ENCODE data around the gene SLX4IP. TPM values are rescaled to one million over a fixed set of nuclear protein-coding genes. Genes with fewer than 3 reads are reported as not detected.

SLX4IP gene
- total and polyA plus RNA-seq, 2 donors (not counting 3 experiments of a cell fraction or from before 2014, with no cell fraction given) = 1.9 to 4.5 TPM

DNA sequence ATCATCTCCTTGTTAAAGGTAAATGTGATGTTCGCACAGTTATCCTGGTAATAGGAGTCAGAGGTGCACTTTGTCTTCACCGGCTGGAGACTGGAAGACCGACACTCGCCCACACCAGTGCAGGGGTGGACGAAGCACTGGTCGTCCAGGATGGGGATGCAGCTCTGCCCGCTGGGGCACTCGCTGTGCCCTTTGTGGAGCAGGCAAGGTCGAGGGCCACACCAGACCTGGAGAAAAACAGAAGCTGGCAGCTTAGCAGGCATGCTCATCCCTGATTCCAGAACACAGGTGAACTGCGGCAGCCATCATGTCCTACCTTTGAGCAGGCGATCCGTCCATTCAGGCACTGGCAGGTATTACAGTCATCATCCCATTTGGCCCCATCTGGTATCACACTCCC, 206.4 kb downstream of the SLX4IP start:
- no peaks in the 10 kb centered on the region for H3K9me3 ChIP-seq (replicated peaks; ENCODE audit: control insufficient read depth, insufficient read depth, low read length)
- DNase-seq (ENCODE audit: low read depth, low spot score) = no peak

DNA sequence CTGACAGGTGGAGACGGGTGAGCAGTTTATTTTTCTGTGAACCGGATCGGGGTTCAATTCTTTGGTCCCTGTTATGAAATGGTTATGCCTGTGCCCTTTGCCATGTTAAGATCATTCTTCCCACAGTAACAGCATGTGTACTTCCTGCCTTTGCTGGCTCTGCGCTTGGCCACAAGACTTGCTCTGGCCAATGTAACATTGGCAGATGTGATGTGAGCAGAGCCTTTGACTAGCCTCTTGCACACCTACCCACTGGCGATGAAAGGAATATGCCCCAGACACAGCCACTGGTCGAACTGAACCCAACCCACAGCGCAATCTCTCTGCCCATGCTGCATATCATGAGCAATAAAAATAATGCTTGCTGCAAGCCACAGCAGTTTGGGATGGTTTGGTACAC, 206.8 kb downstream of the SLX4IP start:
- Histone ChIP-seq H4K20me1 (replicated peaks; ENCODE audit: control insufficient read depth, extremely low read depth, insufficient read depth, low read length) (no peaks in the 10 kb centered on the region), H3K36me3 (ENCODE audit: control insufficient read depth in 2 of 2, extremely low read depth in 1 of 2, insufficient read depth in 2 of 2, low read length in 2 of 2) (peaks cover 8 to 55% of the 10 kb centered on the region in 2 experiments), H3K27ac (ENCODE audit: insufficient read depth, low read depth, low read length) (no peak overlapping the region), H3K4me3 (replicated peaks in 1 of 3; ENCODE audit: insufficient read depth in 1 of 3, low read depth in 1 of 3, low read length in 3 of 3) (no peak overlapping the region), H3K9me1 (replicated peaks; ENCODE audit: control insufficient read depth, extremely low read depth, insufficient read depth, low read length) (no peaks in the 10 kb centered on the region), H3K9me3 (replicated peaks; ENCODE audit: control insufficient read depth, insufficient read depth, low read length) (no peaks in the 10 kb centered on the region), H2AFZ (ENCODE audit: low read depth, low read length) (no peak overlapping the region), H3K79me2 (ENCODE audit: control insufficient read depth, insufficient read depth, low read length) (no peaks in the 10 kb centered on the region), H3K4me1 (ENCODE audit: control insufficient read depth, extremely low read depth, insufficient read depth, low read length) (peaks cover 13% of the 10 kb centered on the region), H3K9ac (replicated peaks; ENCODE audit: extremely low read depth, insufficient read depth, low read length) (no peak overlapping the region), H3K27me3 (ENCODE audit: control insufficient read depth in 2 of 2, insufficient read depth in 2 of 2, low read length in 2 of 2) (no peaks in the 10 kb centered on the region), H3K4me2 (ENCODE audit: insufficient read depth, low read length) (no peak overlapping the region)
- BruUV-seq (replicated peaks) = no TSS peak
- FAIRE-seq = no peak
- no peak for DNase-seq (ENCODE audit: low read depth, low spot score)
- ChIA-PET CTCF (no interaction called here), POLR2A (no interaction called here)
- TF ChIP-seq POLR2AphosphoS5 (IDR thresholded peaks at IDR 0.05; ENCODE audit: insufficient read depth, low read depth, low read length) (no peak), POLR2A (IDR thresholded peaks at IDR 0.05; ENCODE audit: low read depth, low read length) (no peak), FOS (IDR thresholded peaks at IDR 0.05; ENCODE audit: borderline replicate concordance, insufficient read depth, low read length) (no peak), JUN (IDR thresholded peaks at IDR 0.05; ENCODE audit: borderline replicate concordance, insufficient read depth, insufficient read length, low read depth) (no peak), MYC (IDR thresholded peaks at IDR 0.05; ENCODE audit: low read depth, low read length) (no peak), EZH2 (IDR thresholded peaks at IDR 0.05; ENCODE audit: borderline replicate concordance, low read depth, low read length, severe bottlenecking) (no peak), GATA2 (IDR thresholded peaks at IDR 0.05; ENCODE audit: insufficient read depth, insufficient read length, low read depth, low read length) (no peak)
- TF ChIP-seq, protein P1, sequence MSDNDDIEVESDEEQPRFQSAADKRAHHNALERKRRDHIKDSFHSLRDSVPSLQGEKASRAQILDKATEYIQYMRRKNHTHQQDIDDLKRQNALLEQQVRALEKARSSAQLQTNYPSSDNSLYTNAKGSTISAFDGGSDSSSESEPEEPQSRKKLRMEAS (IDR thresholded peaks at IDR 0.05; ENCODE audit: insufficient read depth, insufficient read length) = no peak
- TF ChIP-seq, protein P2, sequence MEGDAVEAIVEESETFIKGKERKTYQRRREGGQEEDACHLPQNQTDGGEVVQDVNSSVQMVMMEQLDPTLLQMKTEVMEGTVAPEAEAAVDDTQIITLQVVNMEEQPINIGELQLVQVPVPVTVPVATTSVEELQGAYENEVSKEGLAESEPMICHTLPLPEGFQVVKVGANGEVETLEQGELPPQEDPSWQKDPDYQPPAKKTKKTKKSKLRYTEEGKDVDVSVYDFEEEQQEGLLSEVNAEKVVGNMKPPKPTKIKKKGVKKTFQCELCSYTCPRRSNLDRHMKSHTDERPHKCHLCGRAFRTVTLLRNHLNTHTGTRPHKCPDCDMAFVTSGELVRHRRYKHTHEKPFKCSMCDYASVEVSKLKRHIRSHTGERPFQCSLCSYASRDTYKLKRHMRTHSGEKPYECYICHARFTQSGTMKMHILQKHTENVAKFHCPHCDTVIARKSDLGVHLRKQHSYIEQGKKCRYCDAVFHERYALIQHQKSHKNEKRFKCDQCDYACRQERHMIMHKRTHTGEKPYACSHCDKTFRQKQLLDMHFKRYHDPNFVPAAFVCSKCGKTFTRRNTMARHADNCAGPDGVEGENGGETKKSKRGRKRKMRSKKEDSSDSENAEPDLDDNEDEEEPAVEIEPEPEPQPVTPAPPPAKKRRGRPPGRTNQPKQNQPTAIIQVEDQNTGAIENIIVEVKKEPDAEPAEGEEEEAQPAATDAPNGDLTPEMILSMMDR (IDR thresholded peaks at IDR 0.05; ENCODE audit: extremely low read depth in 1 of 2, insufficient read depth in 1 of 2, low read depth in 1 of 2, low read length in 2 of 2) = no peak
- intact Hi-C loops (cut with micrococcal nuclease) = no loop called here
- dilution Hi-C loops (cut with MboI; ENCODE audit: extremely low pct_ligation_motif_present, low sequenced_read_pairs) = no loop called here

More for the DNA sequence above, 206.4 kb downstream of the SLX4IP start:
- H3K4me3 ChIP-seq (replicated peaks in 1 of 3; ENCODE audit: insufficient read depth in 1 of 3, low read depth in 1 of 3, low read length in 3 of 3) = no peak overlapping the region
- POLR2A ChIA-PET = no interaction called here
- CTCF ChIA-PET = interaction anchor here (0.9 to 1.5 kb wide), 4 partner anchors 10 to 85 kb away, joined by 3 to 6 read pairs (median 4); no protein-coding TSS in a partner anchor
- no peaks in the 10 kb centered on the region for H3K79me2 ChIP-seq (ENCODE audit: control insufficient read depth, insufficient read depth, low read length)
- no peaks in the 10 kb centered on the region for H3K27me3 ChIP-seq (ENCODE audit: control insufficient read depth in 2 of 2, insufficient read depth in 2 of 2, low read length in 2 of 2)
- H3K9ac ChIP-seq (replicated peaks; ENCODE audit: extremely low read depth, insufficient read depth, low read length) = no peak overlapping the region
- no peak overlapping the region for H2AFZ ChIP-seq (ENCODE audit: low read depth, low read length)
- dilution Hi-C loops (cut with MboI; ENCODE audit: extremely low pct_ligation_motif_present, low sequenced_read_pairs) = no loop called here
- H3K9me1 ChIP-seq (replicated peaks; ENCODE audit: control insufficient read depth, extremely low read depth, insufficient read depth, low read length) = no peaks in the 10 kb centered on the region
- H3K27ac ChIP-seq (ENCODE audit: insufficient read depth, low read depth, low read length) = no peak overlapping the region
- no peak for TF ChIP-seq POLR2A (IDR thresholded peaks at IDR 0.05; ENCODE audit: low read depth, low read length)
- H4K20me1 ChIP-seq (replicated peaks; ENCODE audit: control insufficient read depth, extremely low read depth, insufficient read depth, low read length) = no peaks in the 10 kb centered on the region
- FAIRE-seq = no peak
- no TSS peak for BruUV-seq (replicated peaks)
- intact Hi-C loops (cut with micrococcal nuclease) = no loop called here
- no peak overlapping the region for H3K4me2 ChIP-seq (ENCODE audit: insufficient read depth, low read length)
- H3K4me1 ChIP-seq (ENCODE audit: control insufficient read depth, extremely low read depth, insufficient read depth, low read length) = peaks cover 18% of the 10 kb centered on the region
- peaks cover 6 to 53% of the 10 kb centered on the region in 2 experiments for H3K36me3 ChIP-seq (ENCODE audit: control insufficient read depth in 2 of 2, extremely low read depth in 1 of 2, insufficient read depth in 2 of 2, low read length in 2 of 2)
